HEK293 (cell line): ENCODE data around the gene NBPF3.

ENCODE experiments used
- CTCF ChIA-PET: fragments of 350-600 bp; formaldehyde crosslinking; extraction: SDS; loops from one replicate; lab custom pipeline; 2021; ENCODE audit warnings: antibody characterized with exemption; lab: Yijun Ruan, JAX
- POLR2A ChIA-PET: fragments of 300-600 bp; formaldehyde crosslinking; extraction: SDS; loops from one replicate; lab custom pipeline; 2020; ENCODE audit warnings: antibody characterized with exemption, inconsistent platforms; lab: Yijun Ruan, JAX
- H3K27ac ChIP-seq: fragments of 200-500 bp; sonication (Bioruptor generic); 2 replicates; pipeline ENCODE4 v1.5.1; 2014; ENCODE audit warnings: low read depth, low read length, control low read depth, inconsistent platforms; ENCODE audit errors: extremely low read depth
- H3K36me3 ChIP-seq, 2 experiments: fragments of 200-500 bp in 1 of 2; sonication (Bioruptor generic) in 1 of 2; 1 replicate in 1 of 2; 2 replicates in 1 of 2; pipeline ENCODE4 v1.5.1; 2014 to 2017; ENCODE audit warnings: inconsistent platforms in 2 of 2, low read length in 2 of 2; ENCODE audit not compliant: control insufficient read depth in 2 of 2, insufficient read depth in 1 of 2
- H3K4me1 ChIP-seq: fragments of 200-500 bp; sonication (Bioruptor generic); 2 replicates; pipeline ENCODE4 v1.5.1; 2014; ENCODE audit warnings: mild to moderate bottlenecking, low read length, inconsistent platforms; ENCODE audit not compliant: control insufficient read depth, insufficient read depth
- H3K4me3 ChIP-seq: 2 replicates; pipeline ENCODE4 v1.5.1; 2011; ENCODE audit warnings: low read depth, mild to moderate bottlenecking, control low read depth, low read length, moderate library complexity
- H3K9me3 ChIP-seq: fragments of 200-500 bp; sonication (Bioruptor generic); 2 replicates; pipeline ENCODE4 v1.5.1; 2014; ENCODE audit warnings: low read depth, low read length, inconsistent platforms; ENCODE audit not compliant: control insufficient read depth, insufficient read depth
- ATF2 ChIP-seq: fragments of 450-650 bp; formaldehyde crosslinking; IDR thresholded peaks from 2 replicates; pipeline ENCODE4 v1.5.1; 2016; ENCODE audit warnings: missing biosample characterization, missing genetic modification characterization, low read depth
- GLIS2 ChIP-seq: fragments of 450-650 bp; formaldehyde crosslinking; IDR thresholded peaks from 2 replicates; pipeline ENCODE4 v1.5.1; 2016; ENCODE audit warnings: missing biosample characterization, missing genetic modification characterization
- KLF16 ChIP-seq: fragments of 450-650 bp; formaldehyde crosslinking; IDR thresholded peaks from 2 replicates; pipeline ENCODE4 v1.5.1; 2017; ENCODE audit warnings: missing biosample characterization, missing genetic modification characterization
- KLF7 ChIP-seq: fragments of 450-650 bp; formaldehyde crosslinking; IDR thresholded peaks from 2 replicates; pipeline ENCODE4 v1.5.1; 2016; ENCODE audit warnings: missing biosample characterization, missing genetic modification characterization, borderline replicate concordance
- KLF9 ChIP-seq: fragments of 450-650 bp; formaldehyde crosslinking; IDR thresholded peaks from 2 replicates; pipeline ENCODE4 v1.5.1; 2016; ENCODE audit warnings: missing biosample characterization, missing genetic modification characterization, low read depth
- MYNN ChIP-seq: fragments of 450-650 bp; formaldehyde crosslinking; IDR thresholded peaks from 2 replicates; pipeline ENCODE4 v1.5.1; 2016; ENCODE audit warnings: missing biosample characterization, missing genetic modification characterization, borderline replicate concordance
- SCRT2 ChIP-seq: fragments of 450-650 bp; formaldehyde crosslinking; IDR thresholded peaks from 2 replicates; pipeline ENCODE4 v1.5.1; 2016; ENCODE audit warnings: missing biosample characterization, missing genetic modification characterization
- SETDB1 ChIP-seq: IDR thresholded peaks from one replicate; pipeline ENCODE4 v1.6.1; 2017; ENCODE audit warnings: mild to moderate bottlenecking, low read length, moderate library complexity, mixed read lengths; ENCODE audit not compliant: insufficient read length
- SP7 ChIP-seq: fragments of 450-650 bp; formaldehyde crosslinking; IDR thresholded peaks from 2 replicates; pipeline ENCODE4 v1.5.1; 2016; ENCODE audit warnings: missing biosample characterization, missing genetic modification characterization
- ZBTB21 ChIP-seq: fragments of 450-650 bp; formaldehyde crosslinking; IDR thresholded peaks from 2 replicates; pipeline ENCODE4 v1.5.1; 2017; ENCODE audit warnings: missing biosample characterization, missing genetic modification characterization
- ZBTB26 ChIP-seq: fragments of 450-650 bp; formaldehyde crosslinking; optimal IDR thresholded peaks from 2 replicates; pipeline ENCODE3; 2016; ENCODE audit warnings: missing biosample characterization, mild to moderate bottlenecking, missing genetic modification characterization
- ZEB2 ChIP-seq: fragments of 450-650 bp; formaldehyde crosslinking; IDR thresholded peaks from 2 replicates; pipeline ENCODE4 v1.5.1; 2016; ENCODE audit warnings: missing biosample characterization, missing genetic modification characterization
- ZFP37 ChIP-seq: fragments of 450-650 bp; formaldehyde crosslinking; IDR thresholded peaks from 2 replicates; pipeline ENCODE4 v1.5.1; 2016; ENCODE audit warnings: missing biosample characterization, missing genetic modification characterization
- ZIC2 ChIP-seq: fragments of 450-650 bp; formaldehyde crosslinking; IDR thresholded peaks from 2 replicates; pipeline ENCODE4 v1.5.1; 2016; ENCODE audit warnings: missing biosample characterization, missing genetic modification characterization
- ZNF148 ChIP-seq: fragments of 450-650 bp; formaldehyde crosslinking; IDR thresholded peaks from 2 replicates; pipeline ENCODE4 v1.5.0; 2017; ENCODE audit warnings: missing biosample characterization, missing genetic modification characterization, borderline replicate concordance
- ZNF169 ChIP-seq: fragments of 450-650 bp; formaldehyde crosslinking; IDR thresholded peaks from 2 replicates; pipeline ENCODE4 v1.5.1; 2016; ENCODE audit warnings: missing biosample characterization, missing genetic modification characterization
- ZNF274 ChIP-seq, 2 experiments: fragments of 200-500 bp in 1 of 2; fragments of 450-650 bp in 1 of 2; sonication (Bioruptor generic) in 1 of 2; formaldehyde crosslinking in 1 of 2; IDR thresholded peaks; 2 replicates each; pipeline versions ENCODE4 v1.5.1 to v1.6.1; 2014 to 2016; ENCODE audit warnings: borderline replicate concordance in 1 of 2, inconsistent platforms in 1 of 2, low read length in 1 of 2, missing biosample characterization in 1 of 2, missing genetic modification characterization in 1 of 2
- ZNF362 ChIP-seq: fragments of 450-650 bp; formaldehyde crosslinking; IDR thresholded peaks from 2 replicates; pipeline ENCODE4 v1.5.1; 2016; ENCODE audit warnings: missing biosample characterization, missing genetic modification characterization
- ZNF423 ChIP-seq: fragments of 450-650 bp; formaldehyde crosslinking; IDR thresholded peaks from 2 replicates; pipeline ENCODE4 v1.5.1; 2016; ENCODE audit warnings: missing biosample characterization, missing genetic modification characterization
- ZNF426 ChIP-seq: fragments of 450-650 bp; formaldehyde crosslinking; IDR thresholded peaks from 2 replicates; pipeline ENCODE4 v1.5.1; 2017; ENCODE audit warnings: missing biosample characterization, missing genetic modification characterization, mild to moderate bottlenecking, inconsistent platforms, moderate library complexity
- ZNF514 ChIP-seq: fragments of 450-650 bp; formaldehyde crosslinking; IDR thresholded peaks from 2 replicates; pipeline ENCODE4 v1.5.1; 2016; ENCODE audit warnings: missing biosample characterization, missing genetic modification characterization
- ZNF549 ChIP-seq: fragments of 450-650 bp; IDR thresholded peaks from 2 replicates; pipeline ENCODE4 v1.5.1; 2018; ENCODE audit warnings: missing biosample characterization, missing genetic modification characterization, mild to moderate bottlenecking, inconsistent platforms, moderate library complexity
- ZNF623 ChIP-seq: fragments of 450-650 bp; formaldehyde crosslinking; IDR thresholded peaks from 2 replicates; pipeline ENCODE4 v1.5.1; 2016; ENCODE audit warnings: missing biosample characterization, missing genetic modification characterization
- ZNF629 ChIP-seq: fragments of 450-650 bp; formaldehyde crosslinking; IDR thresholded peaks from 2 replicates; pipeline ENCODE4 v1.5.1; 2017; ENCODE audit warnings: missing biosample characterization, missing genetic modification characterization
- ZNF664 ChIP-seq: fragments of 450-650 bp; formaldehyde crosslinking; IDR thresholded peaks from 2 replicates; pipeline ENCODE4 v1.5.1; 2016; ENCODE audit warnings: missing biosample characterization, missing genetic modification characterization
- ZNF670 ChIP-seq: fragments of 450-650 bp; formaldehyde crosslinking; IDR thresholded peaks from 2 replicates; pipeline ENCODE4 v1.5.1; 2016; ENCODE audit warnings: missing biosample characterization, missing genetic modification characterization, low read depth
- ZSCAN5A ChIP-seq: fragments of 450-650 bp; formaldehyde crosslinking; IDR thresholded peaks from 2 replicates; pipeline ENCODE4 v1.5.1; 2016; ENCODE audit warnings: missing biosample characterization, missing genetic modification characterization

NBPF3 gene

GRCh38 chr1:21526441-21526840 is 86.5 kb downstream of the NBPF3 start:
- CTCF ChIA-PET, result interaction anchor here (0.7 to 1.3 kb wide), 2 partner anchors 15 to 256 kb away, joined by 3 to 4 read pairs; no protein-coding TSS in a partner anchor
- no peak overlapping the region for H3K4me3 ChIP-seq
- no peaks in the 10 kb centered on the region for H3K36me3 ChIP-seq
- TF ChIP-seq ZNF148 (tag by site-specific recombination), result no peak
- TF ChIP-seq GLIS2, result no peak
- no peak for TF ChIP-seq SCRT2
- no peak for TF ChIP-seq SETDB1
- TF ChIP-seq MYNN, result no peak
- no peak for TF ChIP-seq ZEB2 (tag by site-specific recombination)
- no peak for TF ChIP-seq ZBTB21 (tag by site-specific recombination)
- no peak for TF ChIP-seq KLF9 (tag by site-specific recombination)
- TF ChIP-seq ZNF623 (tag by site-specific recombination), result no peak
- no peak for TF ChIP-seq ZNF670 (tag by site-specific recombination)
- TF ChIP-seq ZNF514 (tag by site-specific recombination), result no peak
- TF ChIP-seq ZNF426, result no peak
- TF ChIP-seq ZNF274 (IDR thresholded peaks at IDR 0.05; ENCODE audit: low read length), result no peak
- no peak for TF ChIP-seq ZNF274 (tag by site-specific recombination; IDR thresholded peaks at IDR 0.05; ENCODE audit: borderline replicate concordance)
- no peak for TF ChIP-seq ZFP37 (tag by site-specific recombination)
- TF ChIP-seq ZNF549, result no peak
- no peak for TF ChIP-seq ZSCAN5A (tag by site-specific recombination)
- TF ChIP-seq SP7 (tag by site-specific recombination), result no peak
- TF ChIP-seq, all 188 proteins: peak for 0
- H3K9me3 ChIP-seq, result no peaks in the 10 kb centered on the region
- H3K4me1 ChIP-seq, result no peaks in the 10 kb centered on the region
- H3K27ac ChIP-seq, result no peak overlapping the region
- POLR2A ChIA-PET, result no interaction called here

GRCh38 chr1:21530368-21531016 is 90.6 kb downstream of the NBPF3 start:
- no peak overlapping the region for H3K27ac ChIP-seq
- ChIA-PET CTCF (interaction anchor here (0.7 to 1.2 kb wide), 3 partner anchors 9 to 158 kb away, joined by 3 to 5 read pairs (median 3); no protein-coding TSS in a partner anchor), POLR2A (no interaction called here)
- no peak overlapping the region for H3K4me3 ChIP-seq
- no peaks in the 10 kb centered on the region for H3K36me3 ChIP-seq
- no peaks in the 10 kb centered on the region for H3K4me1 ChIP-seq
- no peaks in the 10 kb centered on the region for H3K9me3 ChIP-seq
- TF ChIP-seq ZNF362 (peak; percentile 93), KLF7 (no peak), ZNF629 (tag by site-specific recombination) (peak; percentile 71), ZBTB21 (tag by site-specific recombination) (0 out of 2 replicates have a peak, but pooled peaks have one; percentile 12), ZNF664 (tag by site-specific recombination) (no peak), ZIC2 (tag by site-specific recombination) (0 out of 2 replicates have a peak, but pooled peaks have one; percentile 42), ZNF169 (tag by site-specific recombination) (no peak), ATF2 (tag by site-specific recombination) (peak; percentile 42; the same call in 1 of the 2 replicates), KLF16 (tag by site-specific recombination) (no peak), ZNF423 (tag by site-specific recombination) (no peak), ZBTB26 (tag by site-specific recombination) (no peak)
